Inflammatory macrophage treated with lipopolysaccharide for 1 hour (primary cell): ENCODE measurements around the gene ASXL2.
"Not testable (repeated sequence)": the region's sequence is repeated elsewhere in the genome, so short reads cannot be mapped to it uniquely, and the experiment has no call there.

Experiments used
- DNase-seq, 2 donors: peaks; one replicate each; pipeline ENCODE4 v3.0.0-alpha.2; 2020 to 2022

ASXL2 gene

GRCh38 chr2:25725877-25726276 lies 152.4 kb downstream of the ASXL2 start:
- no peak for DNase-seq

DNA sequence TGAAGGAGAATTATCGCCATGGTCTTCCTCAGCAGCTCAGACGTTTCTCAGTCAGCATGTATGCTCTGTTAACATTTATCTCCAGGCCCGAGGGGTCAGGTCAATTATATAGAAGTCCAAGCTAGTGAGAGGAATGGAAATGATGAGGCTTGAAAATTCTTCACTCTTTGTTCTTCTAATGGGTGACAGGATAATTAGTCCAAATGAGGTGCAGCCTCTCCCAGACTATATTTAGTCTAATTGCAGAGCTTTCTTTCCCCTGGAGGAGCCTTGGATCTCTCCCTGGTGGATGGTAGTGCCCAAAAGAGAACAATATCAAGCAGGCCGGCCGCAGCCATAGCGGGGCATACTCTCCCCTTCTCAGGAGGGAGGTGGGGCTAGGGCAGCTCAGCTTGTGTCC lies 153.5 kb downstream of the ASXL2 start:
- DNase-seq = no peak

DNA sequence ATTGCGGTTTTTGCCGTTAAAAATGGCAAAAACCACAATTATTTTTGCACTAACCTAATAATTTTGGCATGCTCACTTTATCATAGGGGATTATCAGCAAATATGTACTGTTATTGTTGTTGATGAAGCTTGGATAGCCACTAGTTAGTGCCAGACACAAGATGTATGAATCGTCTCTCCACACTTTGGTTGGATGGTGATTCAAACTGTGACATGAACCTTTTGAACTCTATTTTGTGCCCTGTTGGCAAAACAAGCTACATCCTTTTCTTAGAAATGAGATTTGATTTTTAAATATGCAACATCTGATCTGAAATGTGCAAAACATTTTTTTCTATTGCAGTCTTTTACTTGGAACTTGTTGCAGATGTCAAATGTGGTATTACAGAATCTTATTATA lies 156.1 kb downstream of the ASXL2 start:
- no peak for DNase-seq

DNA sequence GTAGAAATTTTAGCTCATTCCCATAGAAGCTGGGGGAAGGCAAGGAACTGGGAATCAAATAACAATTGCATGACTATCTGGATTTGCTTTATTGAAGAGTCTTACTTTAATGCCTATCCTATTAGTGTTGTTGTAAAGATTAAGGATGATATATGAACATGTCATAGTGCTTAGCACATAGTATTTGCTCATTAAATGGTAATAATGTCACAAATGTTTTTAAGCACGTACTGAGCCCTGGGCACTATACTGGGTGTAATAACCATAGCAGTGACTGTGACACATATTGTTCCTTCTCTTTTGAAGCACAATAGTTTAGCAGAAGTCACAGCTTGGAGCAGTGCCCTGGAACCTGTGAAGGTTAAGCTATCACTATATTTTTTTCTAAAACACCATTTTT lies 157.7 kb downstream of the ASXL2 start:
- DNase-seq = no peak

GRCh38 chr2:25714740-25715139 lies 163.5 kb downstream of the ASXL2 start:
- DNase-seq = no peak

DNA sequence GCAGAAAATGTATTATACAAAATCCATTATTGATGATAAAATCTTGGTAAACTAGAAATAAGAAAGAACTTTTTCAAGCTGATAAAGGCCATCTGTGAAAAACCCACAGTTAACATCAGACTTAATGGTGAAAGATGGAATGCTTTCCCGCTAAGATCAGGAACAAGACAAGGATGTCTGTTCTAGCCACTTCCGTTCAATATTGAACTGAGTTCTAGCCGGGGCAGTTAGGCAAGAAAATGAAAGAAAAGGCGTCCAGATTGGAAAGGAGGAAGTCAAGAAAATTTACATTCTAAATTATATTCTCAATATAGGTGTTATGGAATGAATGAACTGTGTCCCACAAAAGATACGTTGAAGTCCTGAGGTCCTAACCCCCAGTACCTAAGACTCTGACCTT lies 165.8 kb downstream of the ASXL2 start:
- peak in 1 of 2 donors; percentile 29 for DNase-seq

DNA sequence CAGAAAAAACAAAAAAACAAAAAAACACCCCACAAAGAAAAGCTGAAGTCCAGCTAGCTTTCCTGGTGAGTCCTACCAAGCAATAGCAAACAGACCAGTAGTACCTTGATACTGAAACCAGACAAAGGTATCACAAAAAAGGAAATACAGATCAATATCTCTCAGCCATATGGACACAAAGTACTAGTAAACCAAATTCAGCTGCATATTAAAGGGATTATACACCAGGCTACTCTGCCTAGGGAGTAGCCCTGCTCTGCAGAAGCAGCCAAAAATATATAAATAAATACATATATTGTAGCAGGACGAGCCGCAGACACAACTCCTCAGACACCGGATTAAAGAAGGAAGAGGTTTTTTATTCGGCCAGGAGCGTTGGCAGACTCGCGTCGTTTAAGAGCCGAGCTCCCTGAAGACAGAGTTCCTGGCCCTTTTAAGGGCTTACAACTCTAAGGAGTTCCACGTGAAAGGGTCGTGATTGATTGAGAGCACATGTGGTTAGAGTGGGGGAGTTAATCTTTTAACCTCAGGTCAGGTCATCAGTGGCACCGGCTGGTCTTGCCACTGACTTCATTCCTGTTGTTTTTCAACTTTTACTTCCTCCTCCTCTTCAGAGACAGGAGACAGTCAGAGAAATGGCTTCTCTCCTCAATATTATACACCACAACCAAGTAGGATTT lies 166.5 kb downstream of the ASXL2 start:
- peak; percentile 16 to 29 for DNase-seq

GRCh38 chr2:25710750-25711149 lies 167.5 kb downstream of the ASXL2 start:
- no peak for DNase-seq

- DNase-seq = no peak
Observed at GRCh38 chr2:25709349-25709748, 168.9 kb downstream of the ASXL2 start.

DNA sequence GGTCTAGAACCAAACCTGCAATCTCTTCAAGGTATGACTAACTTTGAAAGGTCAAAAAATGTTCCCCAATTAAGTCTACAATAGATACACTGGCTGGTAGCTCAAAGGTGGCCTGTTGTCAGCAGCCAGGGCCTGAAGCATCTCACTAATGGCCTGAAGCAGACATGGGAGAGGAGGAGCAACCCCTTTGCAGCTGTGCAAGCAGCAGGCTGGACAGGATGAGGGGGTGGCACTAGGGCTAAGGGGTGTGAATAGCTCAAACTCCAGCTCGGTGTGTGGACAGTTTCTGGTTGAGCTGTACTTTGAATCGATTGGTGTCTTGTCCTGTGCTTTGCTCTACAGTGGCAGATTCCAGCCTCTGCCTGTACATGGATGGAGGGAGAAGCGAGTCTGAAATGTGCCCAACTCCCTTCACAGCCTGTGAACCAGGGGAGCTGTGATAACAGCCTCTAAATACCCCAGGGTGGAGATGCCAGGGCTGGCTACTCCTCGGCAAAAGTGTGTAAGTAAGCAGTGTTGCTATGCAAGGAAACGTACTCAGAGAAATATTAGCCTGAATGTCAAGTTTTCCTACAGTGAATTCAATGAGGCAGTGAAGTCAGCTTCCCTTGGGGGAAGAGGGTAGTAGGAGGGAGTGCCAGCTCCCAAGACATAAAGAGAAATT lies 170.2 kb downstream of the ASXL2 start:
- no peak for DNase-seq

GRCh38 chr2:25705575-25705974 lies 172.7 kb downstream of the ASXL2 start:
- DNase-seq = not testable (repeated sequence)

- DNase-seq = no peak
Observed at GRCh38 chr2:25701801-25702200, 176.5 kb downstream of the ASXL2 start.

DNA sequence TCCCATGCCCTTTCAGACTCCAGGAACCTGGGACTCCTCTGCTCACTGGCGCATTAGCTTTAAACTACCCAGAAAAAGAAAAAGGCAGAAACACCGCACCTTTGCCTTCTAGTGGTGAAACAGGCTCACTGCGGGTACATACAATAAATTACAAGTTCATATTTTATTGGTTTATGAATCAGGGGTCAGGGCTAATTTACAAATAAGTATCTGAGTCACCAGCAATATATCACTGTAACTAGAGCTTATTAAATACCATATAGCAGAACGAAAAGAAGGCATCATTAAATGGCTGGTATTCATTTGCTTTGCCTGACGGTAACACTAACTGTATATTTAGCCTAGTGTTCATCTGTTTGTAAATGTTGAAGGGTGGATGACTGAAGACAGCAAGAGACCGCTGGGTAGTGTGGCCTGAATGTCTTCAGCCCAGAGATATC lies 178.0 kb downstream of the ASXL2 start:
- DNase-seq = peak in 1 of 2 donors; percentile 32

- no peak for DNase-seq
Observed at GRCh38 chr2:25699216-25699615, 179.1 kb downstream of the ASXL2 start.

DNA sequence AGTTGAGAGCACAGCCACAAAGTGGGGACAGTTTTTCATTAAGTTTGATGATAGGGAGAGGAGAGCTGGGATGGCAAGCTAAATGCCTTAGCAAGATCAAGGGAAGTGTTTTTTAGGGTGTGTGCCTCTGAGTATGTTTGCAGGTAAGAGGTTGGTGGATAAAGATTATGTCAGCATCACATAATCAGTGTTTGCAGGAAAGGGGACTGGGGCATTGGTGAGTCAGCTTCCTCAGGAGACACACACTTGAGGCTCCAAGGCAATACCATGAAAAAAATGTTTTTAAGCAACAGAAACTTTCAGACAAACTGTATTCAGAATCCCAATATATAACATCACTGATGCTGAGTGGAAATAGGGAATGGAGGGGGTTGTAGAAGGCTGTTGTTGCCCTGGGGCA lies 179.5 kb downstream of the ASXL2 start:
- no peak for DNase-seq

GRCh38 chr2:25697559-25698341 lies 180.5 kb downstream of the ASXL2 start:
- DNase-seq = no peak

DNA sequence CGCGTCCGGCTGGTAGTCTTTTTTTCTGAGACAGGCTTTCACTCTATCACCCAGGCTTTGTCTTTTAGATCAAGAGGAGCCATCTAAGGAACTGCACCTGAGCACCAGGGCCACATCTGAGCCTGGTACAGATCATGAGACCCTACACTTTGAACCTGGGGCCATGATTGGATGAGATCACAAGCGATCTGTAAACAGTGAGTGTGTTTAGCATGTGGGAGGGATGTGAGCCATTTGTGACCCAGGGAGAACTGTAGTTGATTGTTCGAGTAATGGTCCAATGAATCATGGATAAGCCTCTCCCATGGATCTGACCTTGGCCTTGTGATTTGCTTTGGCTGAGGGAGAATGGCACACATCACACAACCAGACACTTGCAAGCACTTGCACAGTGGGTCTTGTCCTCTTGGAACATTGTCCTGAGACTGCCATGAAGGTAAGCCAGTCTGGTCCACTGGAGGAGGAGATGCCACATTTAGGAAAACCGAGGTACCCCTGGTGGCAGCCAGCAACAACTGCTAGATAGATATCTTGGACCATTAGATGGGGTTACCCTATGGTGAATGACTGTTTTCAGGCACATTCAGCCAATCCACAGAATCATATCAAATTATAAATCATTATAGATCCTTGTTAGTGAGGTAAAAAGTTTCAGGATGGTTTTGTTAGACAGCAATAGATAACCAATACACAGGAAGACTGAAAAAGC lies 185.4 kb downstream of the ASXL2 start:
- DNase-seq = no peak

- no peak for DNase-seq
Observed at GRCh38 chr2:25692143-25692542, 186.1 kb downstream of the ASXL2 start.

- peak in 1 of 2 donors; percentile 21 for DNase-seq
Observed at GRCh38 chr2:25690058-25690457, 188.2 kb downstream of the ASXL2 start.

DNA sequence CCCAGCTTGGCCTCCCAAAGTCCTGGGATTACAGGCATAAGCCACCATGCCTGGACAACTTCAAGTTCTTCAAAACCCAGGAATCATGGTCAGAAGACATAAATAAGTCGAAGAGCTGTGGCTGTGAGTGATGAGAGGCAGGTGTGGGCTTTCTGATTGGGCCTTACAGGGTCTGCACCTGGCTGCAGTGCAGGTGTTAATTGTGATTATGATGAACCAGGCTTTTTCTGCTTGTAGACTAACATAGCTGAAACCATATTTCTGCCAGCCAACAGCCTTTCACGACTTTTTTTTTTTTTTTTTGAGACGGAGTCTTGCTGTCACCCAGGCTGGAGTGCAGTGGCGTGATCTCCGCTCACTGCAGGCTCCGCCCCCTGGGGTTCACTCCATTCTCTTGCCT lies 190.1 kb downstream of the ASXL2 start:
- DNase-seq = no peak

GRCh38 chr2:25685741-25686140 lies 192.5 kb downstream of the ASXL2 start:
- no peak for DNase-seq

DNA sequence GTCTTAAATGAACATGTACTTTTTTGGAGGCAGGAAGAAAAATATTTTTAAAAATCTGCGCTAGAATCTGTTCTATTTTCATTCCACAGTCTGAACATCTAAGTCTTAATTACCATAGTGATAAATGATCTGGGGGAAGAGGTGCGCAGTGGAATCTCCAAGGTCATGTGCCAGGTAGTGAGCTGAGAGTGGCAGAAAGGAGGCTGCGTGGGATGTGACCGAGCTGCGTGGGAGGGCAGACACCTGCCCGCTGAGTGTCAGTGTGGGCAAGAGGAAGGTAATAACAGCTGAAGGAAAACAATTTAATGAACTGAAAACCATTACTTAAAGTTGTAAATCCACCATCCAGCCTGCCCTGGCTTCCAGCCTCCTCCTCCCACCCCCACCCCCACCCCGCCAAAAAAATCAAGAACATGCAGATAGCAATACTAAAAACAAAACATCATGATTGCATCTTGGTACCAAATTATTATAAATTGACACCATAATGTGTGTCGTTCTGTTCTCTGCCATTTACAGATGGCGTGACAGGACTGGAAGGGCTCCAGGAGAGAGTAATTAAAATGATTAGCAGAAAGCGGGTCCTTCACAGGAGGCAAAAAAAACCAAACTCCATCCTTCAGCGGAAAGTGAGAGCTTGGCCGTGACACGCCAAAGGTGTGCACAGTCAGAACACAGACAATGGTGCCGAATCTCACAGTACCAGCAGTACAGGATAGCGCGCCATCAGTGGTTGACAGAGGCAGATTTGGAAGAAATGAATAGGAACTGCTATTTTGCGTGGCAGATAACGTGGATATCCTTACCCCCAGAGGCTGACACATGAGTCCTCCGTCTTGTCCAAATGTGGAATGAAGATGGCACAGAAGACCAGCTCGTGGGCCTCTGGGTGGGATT lies 193.5 kb downstream of the ASXL2 start:
- no peak for DNase-seq
